HG03103 (cell line): ENCODE measurements around the gene DACT2.
"Not testable (repeated sequence)": the region's sequence is repeated elsewhere in the genome, so short reads cannot be mapped to it uniquely, and the experiment has no call there.

Source experiments
- ATAC-seq: cut with Tn5 transposase; IDR thresholded peaks from one replicate; pipeline ENCODE4 v1.9.1; 2021; ENCODE audit warnings: low read depth; ENCODE audit not compliant: unreplicated experiment

DACT2 gene

GRCh38 chr6:168305096-168305749, 14.4 kb downstream of the DACT2 start:
- ATAC-seq = no peak

DNA sequence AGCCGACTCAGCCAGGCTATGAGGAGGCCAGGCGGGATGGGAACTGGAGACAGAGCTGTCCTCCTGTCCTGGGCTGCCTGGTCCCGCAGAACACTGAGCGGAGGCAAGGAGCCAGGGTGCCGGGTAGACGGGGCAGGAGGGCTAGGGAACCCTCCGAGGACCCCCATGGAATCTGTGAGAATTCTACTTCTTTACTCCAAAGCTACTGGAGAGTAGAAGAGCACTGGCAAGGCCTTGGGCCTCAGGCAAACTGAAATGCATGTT, 14.9 kb downstream of the DACT2 start:
- ATAC-seq = no peak

DNA sequence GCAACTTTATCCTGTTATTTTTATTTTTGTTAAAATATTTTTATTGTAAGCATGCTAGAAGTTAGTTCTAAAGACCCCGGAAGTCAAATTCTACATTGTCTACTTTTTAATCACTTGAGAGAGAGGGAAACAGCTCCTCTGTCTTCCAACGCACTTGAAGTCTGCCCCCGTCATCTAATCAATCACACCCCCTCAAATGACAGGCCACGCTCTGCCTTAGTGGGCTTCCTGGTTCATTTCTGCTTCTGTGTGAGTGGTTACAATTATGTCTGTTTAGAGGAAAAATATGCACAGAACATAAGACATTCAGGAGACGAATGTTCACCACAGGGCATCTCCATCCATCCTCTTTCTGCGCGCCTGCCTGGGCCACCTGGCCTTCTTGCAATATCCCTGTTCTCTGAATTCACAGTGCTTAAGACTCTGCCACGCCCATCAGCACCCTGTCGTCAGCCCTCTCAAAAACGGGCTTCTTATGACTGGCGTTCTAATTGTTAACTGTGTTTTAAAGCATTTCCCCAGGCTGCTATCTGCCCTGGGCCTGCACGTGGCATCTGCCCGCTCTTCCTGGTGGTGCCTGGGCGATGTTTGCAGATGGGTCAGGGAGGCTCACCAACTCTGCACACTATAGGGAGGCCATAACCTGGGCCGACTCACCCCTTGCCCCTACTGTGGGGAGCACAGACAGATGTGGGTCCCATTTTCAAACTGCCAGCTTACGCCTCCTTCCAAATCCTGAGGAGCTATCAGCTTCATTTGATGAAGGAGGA, 15.4 kb downstream of the DACT2 start:
- ATAC-seq = no peak

GRCh38 chr6:168302534-168302933, 17.0 kb downstream of the DACT2 start:
- no peak for ATAC-seq

GRCh38 chr6:168301648-168302398, 17.8 kb downstream of the DACT2 start:
- ATAC-seq = no peak

DNA sequence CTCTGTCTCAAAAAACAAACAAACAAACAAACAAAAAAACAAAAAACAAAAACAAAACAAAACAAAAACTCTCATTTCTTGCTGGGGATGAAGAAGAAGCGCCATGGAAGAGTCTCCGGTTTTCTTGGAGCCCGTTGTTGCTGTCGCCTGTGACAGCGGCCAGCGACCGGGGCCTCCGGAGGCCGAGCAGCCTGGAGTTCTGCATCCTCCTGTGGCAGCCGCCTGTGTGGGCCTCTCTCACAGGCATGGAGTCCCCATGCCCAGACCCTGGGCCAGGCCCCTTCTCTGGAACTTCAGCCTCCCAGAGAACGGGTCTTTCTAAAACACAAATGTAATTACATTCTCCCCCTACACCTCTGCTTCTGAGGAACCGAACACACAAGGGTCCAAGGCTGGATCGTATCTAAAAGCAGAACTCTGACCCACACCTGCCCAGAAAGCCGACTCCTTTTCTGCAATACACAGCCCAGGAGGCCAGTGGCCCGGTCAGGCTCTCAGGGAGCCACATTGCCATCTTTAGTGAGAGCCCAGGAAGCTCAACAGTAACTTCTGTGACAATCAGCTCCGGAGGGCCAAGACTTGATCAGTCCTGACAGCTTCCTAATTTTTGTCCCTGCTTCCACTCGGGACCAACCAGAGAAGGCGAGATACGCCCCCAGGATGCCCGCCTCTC, 18.5 kb downstream of the DACT2 start:
- ATAC-seq = no peak

GRCh38 chr6:168299541-168300511, 19.8 kb downstream of the DACT2 start:
- no peak for ATAC-seq

DNA sequence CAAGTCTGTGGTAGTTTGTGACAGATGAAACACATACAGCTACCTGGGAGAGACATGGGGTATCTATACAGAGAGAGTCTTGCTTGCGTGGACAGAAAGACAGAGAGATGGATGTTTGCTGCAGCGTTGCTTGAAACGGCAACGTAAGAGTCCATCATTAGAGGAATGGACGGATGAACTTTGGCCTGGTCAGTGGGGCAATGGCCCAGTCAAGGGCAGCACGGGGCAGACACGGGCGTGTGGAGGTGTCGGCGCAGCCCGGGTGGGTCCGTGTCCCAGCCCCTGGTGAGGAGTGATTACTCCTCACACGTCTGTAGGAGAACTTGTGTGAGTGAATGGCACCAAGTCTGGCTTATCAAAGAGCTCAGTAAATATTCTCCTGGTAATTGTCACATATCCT, 21.9 kb downstream of the DACT2 start:
- ATAC-seq = no peak

GRCh38 chr6:168294901-168295300, 24.7 kb downstream of the DACT2 start:
- ATAC-seq = no peak

- ATAC-seq = no peak
Observed at GRCh38 chr6:168293636-168294530, 25.7 kb downstream of the DACT2 start.

DNA sequence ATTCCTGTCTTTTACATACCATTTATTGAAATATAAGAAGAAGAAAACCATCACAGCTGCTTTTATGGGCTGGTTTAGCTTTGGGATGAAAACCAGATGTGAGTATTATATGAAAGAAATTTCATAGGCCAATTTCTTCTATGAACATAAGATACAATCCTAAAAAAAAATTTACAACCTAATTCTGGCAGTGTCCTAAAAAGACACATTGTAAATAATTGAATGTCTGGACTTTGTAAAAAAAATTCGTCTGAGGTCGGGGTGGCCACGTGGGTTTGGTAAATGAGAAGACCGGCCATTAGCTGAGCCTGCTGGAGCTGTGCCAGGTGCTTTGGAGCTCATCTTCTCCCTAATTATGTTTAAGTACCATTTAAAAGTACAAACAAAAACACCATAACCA, 26.8 kb downstream of the DACT2 start:
- ATAC-seq = no peak

- ATAC-seq = no peak
Observed at GRCh38 chr6:168291450-168291849, 28.1 kb downstream of the DACT2 start.

GRCh38 chr6:168290095-168290494, 29.5 kb downstream of the DACT2 start:
- no peak for ATAC-seq

GRCh38 chr6:168289571-168289962, 30.0 kb downstream of the DACT2 start:
- no peak for ATAC-seq

- no peak for ATAC-seq
Observed at GRCh38 chr6:168288781-168289570, 30.6 kb downstream of the DACT2 start.

GRCh38 chr6:168287460-168287859, 32.1 kb downstream of the DACT2 start:
- ATAC-seq = not testable (repeated sequence)

- not testable (repeated sequence) for ATAC-seq
Observed at GRCh38 chr6:168286771-168287446, 32.7 kb downstream of the DACT2 start.

GRCh38 chr6:168286116-168286515, 33.5 kb downstream of the DACT2 start:
- ATAC-seq = no peak
